ENCODE measurements around the gene ARPC4. TPM values are rescaled to one million over a fixed set of nuclear protein-coding genes. Genes with fewer than 3 reads are reported as not detected.

Gene ARPC4
- 100 to 1,000 TPM in 5 of 8 experiments, 10 to 100 TPM in 3; 75.0 to 158 (median 120) TPM for total RNA-seq

- in situ Hi-C loops (cut with MboI; ENCODE audit: low pct_unique_long_range_greater_than_20kb in 2 of 9, low sequenced_read_pairs in 9 of 9, unreplicated experiment in 9 of 9), result no loop called here
- 0 to 20% (median 0%) methylated on average over 1 to 24 of the region's 65 CpGs; no CpG with 5 or more reads in 5 of the 10 experiments for WGBS, 10 experiments
Observed at GRCh38 chr3:9792405-9793160, at the start of gene ARPC4, which contains the start of gene TADA3. ARPC4 (plus strand) TSS chr3:9793082; CDS start chr3:9793122, 40 bp downstream. TADA3 (minus strand) TSS chr3:9792473; CDS start chr3:9791466, 1,007 bp downstream.

DNA sequence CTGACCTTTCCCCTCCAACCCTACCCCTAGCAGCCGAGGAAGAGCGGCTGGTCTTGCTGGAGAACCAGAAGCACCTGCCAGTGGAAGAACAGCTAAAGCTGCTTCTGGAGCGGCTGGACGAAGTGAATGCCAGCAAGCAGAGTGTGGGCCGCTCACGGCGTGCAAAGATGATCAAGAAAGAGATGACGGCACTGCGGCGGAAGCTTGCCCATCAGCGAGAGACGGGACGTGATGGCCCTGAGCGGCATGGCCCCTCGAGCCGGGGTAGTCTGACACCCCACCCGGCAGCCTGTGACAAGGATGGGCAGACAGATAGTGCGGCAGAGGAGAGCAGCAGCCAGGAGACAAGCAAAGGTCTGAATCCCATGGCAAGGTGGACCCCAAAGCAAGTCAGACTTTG is 49.3 kb upstream of the ARPC4 start:
- H3K4me1 ChIP-seq (replicated peaks in 1 of 2), result no peaks in the 10 kb centered on the region
- in situ Hi-C loops (cut with MboI; ENCODE audit: low pct_unique_long_range_greater_than_20kb in 2 of 9, low sequenced_read_pairs in 9 of 9, unreplicated experiment in 9 of 9), result no loop called here
- H3K4me3 ChIP-seq, result no peak overlapping the region
- no peak overlapping the region for H3K27ac ChIP-seq
- 80 to 95% (median 91%) methylated on average over 1 to 6 of the region's 18 CpGs; no CpG with 5 or more reads in 6 of the 10 experiments for WGBS, 10 experiments
- no peak for ATAC-seq (replicated peaks in 6 of 8)

More at GRCh38 chr3:9792405-9793160, at the start of gene ARPC4, which contains the start of gene TADA3:
- peaks cover 3 to 4% of the 10 kb centered on the region in 2 donors for H3K4me1 ChIP-seq (replicated peaks in 1 of 2)
- peak within 1 kb of the TSS; percentile 99 to 100 for H3K27ac ChIP-seq
- peak within 1 kb of the TSS; percentile 57 to 92 (median 82) for H3K4me3 ChIP-seq
- ATAC-seq (replicated peaks in 6 of 8), result peak; percentile 78 to 94 (median 91)

GRCh38 chr3:9744162-9744561 is 48.7 kb upstream of the ARPC4 start:
- WGBS, 10 experiments, result 67 to 100% (median 93%) methylated on average over 1 to 5 of the region's 13 CpGs; no CpG with 5 or more reads in 5 of the 10 experiments
- ATAC-seq (replicated peaks in 6 of 8), result no peak
- in situ Hi-C loops (cut with MboI; ENCODE audit: low pct_unique_long_range_greater_than_20kb in 2 of 9, low sequenced_read_pairs in 9 of 9, unreplicated experiment in 9 of 9), result no loop called here
- Histone ChIP-seq H3K27ac (no peak overlapping the region), H3K4me3 (no peak overlapping the region), H3K4me1 (replicated peaks in 1 of 2) (peaks cover 3 to 4% of the 10 kb centered on the region in 2 donors)

GRCh38 chr3:9745521-9745920 is 47.4 kb upstream of the ARPC4 start:
- H3K4me3 ChIP-seq, result no peak overlapping the region
- in situ Hi-C loops (cut with MboI; ENCODE audit: low pct_unique_long_range_greater_than_20kb in 2 of 9, low sequenced_read_pairs in 9 of 9, unreplicated experiment in 9 of 9), result no loop called here

GRCh38 chr3:9746330-9746729 is 46.6 kb upstream of the ARPC4 start:
- 40 to 100% (median 96%) methylated on average over 2 to 4 of the region's 5 CpGs; no CpG with 5 or more reads in 6 of the 10 experiments for WGBS, 10 experiments
- no peak overlapping the region for H3K27ac ChIP-seq
- ATAC-seq (replicated peaks in 6 of 8), result no peak

More at GRCh38 chr3:9745521-9745920, 47.4 kb upstream of the ARPC4 start:
- WGBS, 10 experiments, result 85 to 100% (median 95%) methylated on average over 1 to 5 of the region's 12 CpGs; no CpG with 5 or more reads in 3 of the 10 experiments
- Histone ChIP-seq H3K27ac (no peak overlapping the region), H3K4me1 (replicated peaks in 1 of 2) (peaks cover 3 to 5% of the 10 kb centered on the region in 2 donors)
- ATAC-seq (replicated peaks in 6 of 8), result no peak

GRCh38 chr3:9747267-9747666 is 45.6 kb upstream of the ARPC4 start:
- Histone ChIP-seq H3K27ac (no peak overlapping the region), H3K4me3 (no peak overlapping the region), H3K4me1 (replicated peaks in 1 of 2) (peaks cover 3 to 12% of the 10 kb centered on the region in 2 donors)
- no peak for ATAC-seq (replicated peaks in 6 of 8)
- 80 to 100% (median 82%) methylated on average over 1 to 4 of the region's 8 CpGs; no CpG with 5 or more reads in 7 of the 10 experiments for WGBS, 10 experiments
- in situ Hi-C loops (cut with MboI; ENCODE audit: low pct_unique_long_range_greater_than_20kb in 2 of 9, low sequenced_read_pairs in 9 of 9, unreplicated experiment in 9 of 9), result no loop called here

More at GRCh38 chr3:9746330-9746729, 46.6 kb upstream of the ARPC4 start:
- H3K4me1 ChIP-seq (replicated peaks in 1 of 2), result peaks cover 3 to 12% of the 10 kb centered on the region in 2 donors
- in situ Hi-C loops (cut with MboI; ENCODE audit: low pct_unique_long_range_greater_than_20kb in 2 of 9, low sequenced_read_pairs in 9 of 9, unreplicated experiment in 9 of 9), result no loop called here
- H3K4me3 ChIP-seq, result no peak overlapping the region

DNA sequence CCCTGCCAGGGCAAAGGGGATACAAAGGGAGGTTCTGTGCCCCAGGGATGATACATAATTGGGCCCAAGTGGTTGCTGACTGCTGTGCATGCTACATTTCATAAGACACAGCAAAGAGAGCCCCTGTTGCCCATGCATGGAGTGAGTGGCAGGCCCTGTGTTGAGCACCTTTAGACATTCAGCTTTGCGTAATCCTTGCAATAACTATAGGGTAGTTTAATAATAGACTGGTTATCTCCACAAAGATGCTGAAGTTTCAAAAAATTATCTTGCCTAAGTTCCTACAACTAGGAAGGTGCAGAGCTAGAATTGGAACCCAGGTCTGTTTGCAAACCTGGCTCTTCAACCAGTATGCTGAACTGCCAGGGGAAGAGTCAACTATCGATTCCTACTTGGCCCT is 44.9 kb upstream of the ARPC4 start:
- peaks cover 3 to 12% of the 10 kb centered on the region in 2 donors for H3K4me1 ChIP-seq (replicated peaks in 1 of 2)
- no peak overlapping the region for H3K4me3 ChIP-seq
- in situ Hi-C loops (cut with MboI; ENCODE audit: low pct_unique_long_range_greater_than_20kb in 2 of 9, low sequenced_read_pairs in 9 of 9, unreplicated experiment in 9 of 9), result no loop called here
- WGBS, 10 experiments, result 86 to 100% (median 100%) methylated on average over 1 to 2 of the region's 2 CpGs; no CpG with 5 or more reads in 5 of the 10 experiments
- ATAC-seq (replicated peaks in 6 of 8), result no peak
- no peak overlapping the region for H3K27ac ChIP-seq

- peak overlapping the region; percentile 56 to 78 (median 63) for H3K4me3 ChIP-seq
- 0 to 22% (median 5%) methylated on average over 3 to 9 of the region's 19 CpGs; no CpG with 5 or more reads in 5 of the 10 experiments for WGBS, 10 experiments
- in situ Hi-C loops (cut with MboI; ENCODE audit: low pct_unique_long_range_greater_than_20kb in 2 of 9, low sequenced_read_pairs in 9 of 9, unreplicated experiment in 9 of 9), result no loop called here
- peak overlapping the region; percentile 74 to 87 for H3K27ac ChIP-seq
- H3K4me1 ChIP-seq (replicated peaks in 1 of 2), result peaks cover 3 to 12% of the 10 kb centered on the region in 2 donors
- peak in 7 of 8 experiments; percentile 32 to 46 (median 40) for ATAC-seq (replicated peaks in 6 of 8)
Observed at GRCh38 chr3:9749296-9749644, 43.6 kb upstream of the ARPC4 start.

DNA sequence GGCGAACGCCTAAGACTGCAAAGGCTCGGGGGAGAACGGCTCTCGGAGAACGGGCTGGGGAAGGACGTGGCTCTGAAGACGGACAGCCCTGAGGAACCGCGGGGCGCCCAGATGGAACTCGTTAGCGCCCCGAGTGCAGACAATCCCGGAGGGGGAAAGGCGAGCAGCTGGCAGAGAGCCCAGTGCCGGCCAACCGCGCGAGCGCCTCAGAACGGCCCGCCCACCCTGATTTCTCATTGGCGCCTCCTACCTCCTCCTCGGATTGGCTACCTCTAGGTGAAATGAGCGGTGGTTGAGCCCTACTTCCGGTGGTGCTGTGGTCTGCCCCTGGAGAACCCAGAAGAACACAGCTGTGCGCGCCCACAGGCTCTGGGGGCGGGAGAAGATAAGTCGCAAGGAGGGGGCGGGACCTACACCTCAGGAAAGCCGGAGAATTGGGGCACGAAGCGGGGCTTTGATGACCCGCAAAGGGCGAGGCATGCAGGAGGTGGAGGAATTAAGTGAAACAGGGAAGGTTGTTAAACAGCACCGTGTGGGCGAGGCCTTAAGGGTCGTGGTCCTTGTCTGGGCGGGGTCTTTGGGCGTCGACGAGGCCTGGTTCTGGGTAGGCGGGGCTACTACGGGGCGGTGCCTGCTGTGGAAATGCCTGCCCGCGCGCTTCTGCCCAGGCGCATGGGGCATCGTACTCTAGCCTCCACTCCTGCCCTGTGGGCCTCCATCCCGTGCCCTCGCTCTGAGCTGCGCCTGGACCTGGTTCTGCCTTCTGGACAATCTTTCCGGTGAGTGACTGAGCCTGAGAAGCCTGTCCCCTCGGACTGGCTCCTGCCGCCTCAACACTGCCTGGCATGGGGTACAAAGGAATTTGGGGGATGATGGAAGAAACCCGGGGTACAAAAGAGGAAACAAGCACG is 43.0 kb upstream of the ARPC4 start, which contains the start of gene OGG1:
TSS of gene OGG1 (plus strand) at position 308 of the 911 bp plus-strand sequence. CDS start at position 643, 335 bp downstream.
- Histone ChIP-seq H3K4me3 (peak within 1 kb of the TSS; percentile 56 to 78 (median 63)), H3K27ac (peak within 1 kb of the TSS; percentile 87 to 88), H3K4me1 (replicated peaks in 1 of 2) (peaks cover 3 to 12% of the 10 kb centered on the region in 2 donors)
- ATAC-seq (replicated peaks in 6 of 8), result peak; percentile 95 to 98 (median 97)
- WGBS, 10 experiments, result 0 to 4% (median 0%) methylated on average over 1 to 7 of the region's 60 CpGs; no CpG with 5 or more reads in 5 of the 10 experiments
- in situ Hi-C loops (cut with MboI; ENCODE audit: low pct_unique_long_range_greater_than_20kb in 2 of 9, low sequenced_read_pairs in 9 of 9, unreplicated experiment in 9 of 9), result no loop called here

DNA sequence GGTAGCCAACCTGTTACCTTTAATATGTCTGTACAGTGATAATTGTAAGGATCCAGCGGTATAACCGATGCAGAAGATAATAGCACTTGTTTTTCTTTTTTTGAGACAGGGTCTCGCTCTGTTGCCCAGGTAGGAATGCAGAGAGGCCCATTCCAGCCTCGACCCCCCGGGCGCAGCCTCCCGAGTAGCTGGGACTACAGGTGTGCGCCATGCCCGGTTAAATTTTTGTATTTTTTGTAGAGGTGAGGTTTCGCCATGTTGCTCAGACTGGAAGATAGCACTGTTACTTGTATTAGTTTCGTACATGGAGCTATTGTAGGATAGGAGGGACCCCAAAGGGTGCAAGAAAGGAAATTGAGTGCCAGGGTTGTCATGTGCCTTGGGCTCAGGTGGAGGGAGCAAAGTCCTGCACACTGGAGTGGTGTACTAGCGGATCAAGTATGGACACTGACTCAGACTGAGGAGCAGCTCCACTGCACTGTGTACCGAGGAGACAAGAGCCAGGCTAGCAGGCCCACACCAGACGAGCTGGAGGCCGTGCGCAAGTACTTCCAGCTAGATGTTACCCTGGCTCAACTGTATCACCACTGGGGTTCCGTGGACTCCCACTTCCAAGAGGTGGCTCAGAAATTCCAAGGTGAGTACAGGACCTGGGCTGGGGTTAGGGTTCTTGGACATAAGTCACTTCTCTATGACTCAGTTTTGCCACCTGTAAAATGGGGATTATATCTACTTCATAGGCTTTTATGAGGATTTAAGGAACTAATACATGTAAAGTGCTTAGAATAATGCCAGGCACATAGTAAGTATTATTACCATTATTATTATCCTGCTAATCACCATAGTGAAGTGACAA is 42.1 kb upstream of the ARPC4 start:
- in situ Hi-C loops (cut with MboI; ENCODE audit: low pct_unique_long_range_greater_than_20kb in 2 of 9, low sequenced_read_pairs in 9 of 9, unreplicated experiment in 9 of 9), result no loop called here
- peak overlapping the region; percentile 56 to 78 (median 63) for H3K4me3 ChIP-seq
- WGBS, 10 experiments, result 7 to 77% (median 39%) methylated on average over 1 to 6 of the region's 17 CpGs; no CpG with 5 or more reads in 2 of the 10 experiments
- H3K4me1 ChIP-seq (replicated peaks in 1 of 2), result peaks cover 3 to 12% of the 10 kb centered on the region in 2 donors
- no peak for ATAC-seq (replicated peaks in 6 of 8)
- H3K27ac ChIP-seq, result peak overlapping the region; percentile 86 to 88

DNA sequence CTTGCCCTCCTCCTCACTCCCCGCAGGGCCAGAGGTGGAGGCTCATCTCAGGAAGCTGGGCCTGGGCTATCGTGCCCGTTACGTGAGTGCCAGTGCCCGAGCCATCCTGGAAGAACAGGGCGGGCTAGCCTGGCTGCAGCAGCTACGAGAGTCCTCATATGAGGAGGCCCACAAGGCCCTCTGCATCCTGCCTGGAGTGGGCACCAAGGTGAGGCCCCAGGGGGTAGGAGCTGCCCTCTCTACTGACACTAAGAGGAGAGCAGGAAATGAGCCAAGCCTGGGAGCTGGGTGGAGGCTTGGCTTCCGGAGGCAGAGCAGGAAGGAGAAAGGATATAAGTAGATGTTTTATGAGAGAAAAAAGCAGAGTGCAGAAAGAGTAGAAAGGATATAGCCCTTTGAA is 38.2 kb upstream of the ARPC4 start:
- Histone ChIP-seq H3K4me3 (no peak overlapping the region), H3K27ac (no peak overlapping the region), H3K4me1 (replicated peaks in 1 of 2) (peaks cover 0 to 8% of the 10 kb centered on the region in 2 donors)
- ATAC-seq (replicated peaks in 6 of 8), result no peak
- in situ Hi-C loops (cut with MboI; ENCODE audit: low pct_unique_long_range_greater_than_20kb in 2 of 9, low sequenced_read_pairs in 9 of 9, unreplicated experiment in 9 of 9), result no loop called here
- WGBS, 10 experiments, result 0 to 93% (median 45%) methylated on average over 1 to 3 of the region's 8 CpGs; no CpG with 5 or more reads in 2 of the 10 experiments

DNA sequence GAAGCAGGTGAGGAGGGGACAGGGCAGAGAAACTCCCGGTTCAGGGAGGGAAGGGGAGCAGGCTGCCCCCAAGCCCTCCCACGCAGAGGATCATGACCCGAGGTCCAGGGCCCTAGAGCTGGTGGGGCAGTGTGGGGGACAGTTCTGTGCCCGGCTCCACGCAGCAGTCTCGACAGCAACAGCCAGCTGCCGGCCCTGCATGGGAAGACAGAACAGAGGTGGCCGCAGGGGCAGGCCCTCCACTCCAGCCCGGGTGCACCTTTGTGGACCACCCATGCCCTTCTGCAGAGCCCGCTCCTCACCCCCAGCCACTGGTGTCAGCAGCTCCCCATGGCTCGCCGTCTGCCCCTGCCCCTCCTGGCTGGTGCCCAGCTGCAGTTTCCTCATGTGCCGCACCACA is 35.5 kb upstream of the ARPC4 start:
- no peak for ATAC-seq (replicated peaks in 6 of 8)
- in situ Hi-C loops (cut with MboI; ENCODE audit: low pct_unique_long_range_greater_than_20kb in 2 of 9, low sequenced_read_pairs in 9 of 9, unreplicated experiment in 9 of 9), result no loop called here
- no peak overlapping the region for H3K4me3 ChIP-seq
- H3K4me1 ChIP-seq (replicated peaks in 1 of 2), result no peaks in the 10 kb centered on the region
- H3K27ac ChIP-seq, result no peak overlapping the region
- 50 to 100% (median 83%) methylated on average over 1 to 3 of the region's 13 CpGs; no CpG with 5 or more reads in 6 of the 10 experiments for WGBS, 10 experiments
